Articular chondrocyte of knee joint (primary cell): ENCODE measurements around the gene TBRG4. TPM values are rescaled to one million over a fixed set of nuclear protein-coding genes. Genes with fewer than 3 reads are reported as not detected.

Experiments used
- small RNA-seq: library from RNA; depleted of rRNA; stranded (forward); fragments of <200 nt; gene quantifications from one replicate; pipeline ENCODE3, GENCODE V24; 2012
- total RNA-seq: library from RNA; depleted of rRNA; stranded (reverse); fragments of >200 nt; gene quantifications from 2 replicates; pipeline ENCODE4 v1.2.3, GENCODE V29; 2012

Gene TBRG4
- total RNA-seq, result 34.6 and 38.7 TPM in 2 replicates

GRCh38 chr7:45111298-45112223, at the start of gene TBRG4:
TSS of gene TBRG4 (minus strand) at chr7:45111697. CDS start at chr7:45109237, 2,460 bp downstream.

GRCh38 chr7:45157653-45158401, 46.3 kb upstream of the TBRG4 start, which contains the start of gene RAMP3:
TSS of gene RAMP3 (plus strand) at chr7:45157791. CDS start at chr7:45157829, 38 bp downstream.

DNA sequence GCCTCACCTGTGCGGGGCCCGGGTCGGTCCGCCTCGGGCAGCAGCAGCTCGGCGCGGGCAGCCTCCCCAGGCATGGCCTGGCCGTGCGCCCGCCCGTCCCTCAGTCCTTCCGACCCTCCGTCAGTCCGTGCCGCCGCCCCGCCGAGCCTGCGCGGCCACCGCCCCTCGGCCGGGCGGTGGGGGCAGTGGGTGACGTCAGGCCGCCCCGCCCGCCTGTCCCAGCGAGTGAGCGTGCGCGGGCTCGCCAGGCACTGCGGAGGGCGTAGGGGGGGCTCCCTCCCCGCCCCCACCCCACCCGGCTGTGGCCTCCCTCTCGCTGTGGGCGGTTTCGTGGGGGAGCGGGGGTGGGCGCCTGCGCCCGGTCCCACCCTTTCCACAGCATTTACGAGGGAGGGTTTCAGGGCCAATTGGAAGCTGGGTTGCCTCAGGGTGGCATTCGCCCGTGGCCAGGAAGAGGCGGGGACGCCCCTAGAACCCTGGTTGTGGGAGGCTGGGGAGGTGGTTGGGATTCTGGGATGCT, 22.6 kb downstream of the TBRG4 start, which contains the start of gene NACAD:
Gene NACAD (minus strand): TSS at position 149 of the 520 bp plus-strand sequence. CDS start 75 bp downstream, at position 74.

Small RNA genes lying within 50 kb of the gene (small RNA-seq; reads per million reads assigned to genes)
- gene SNORA5A (97.4 reads per million, percentile 98 among the genes with 10 or more reads in this experiment), gene SNORA5B (not detected), gene SNORA5C (17.9 reads per million, percentile 95 among the genes with 10 or more reads in this experiment)

Other genes with a start within 250 kb of the TBRG4 start
- 26.9 and 29.1 TPM in 2 replicates for gene PURB, start 226.2 kb downstream of the TBRG4 start, total RNA-seq
- under 0.01 TPM in 2 replicates for gene MYO1G, start 132.7 kb downstream of the TBRG4 start, total RNA-seq
- 25.2 and 27.8 TPM in 2 replicates for gene CCM2, start 111.5 kb downstream of the TBRG4 start, total RNA-seq
- gene NACAD, start 22.7 kb downstream of the TBRG4 start, total RNA-seq, result 1.9 and 2.5 TPM in 2 replicates
- 0.11 and 0.13 TPM in 2 replicates for gene RAMP3, start 46.1 kb upstream of the TBRG4 start, total RNA-seq